PC-3 (cell line): ENCODE data around the gene UNC50. TPM values are rescaled to one million over a fixed set of nuclear protein-coding genes. Genes with fewer than 3 reads are reported as not detected.
A peak's percentile ranks its signal among the peaks of the same experiment; 100 is the strongest.

Source experiments
- ATAC-seq: fragments of 200-7000 bp; cut with Tn5 transposase; 2 replicates; pipeline ENCODE4 v1.9.1; 2020; ENCODE audit warnings: mild to moderate bottlenecking, moderate library complexity
- BruUV-seq: library from RNA; stranded (reverse); fragments of 400-500 nt; replicated peaks from 2 replicates; lab custom pipeline; 2021; lab: Mats Ljungman, UMichigan
- CTCF ChIA-PET: fragments of 300-600 bp; sonication (Branson Sonifier 250); formaldehyde crosslinking; loops from one replicate; lab custom pipeline; 2022; ENCODE audit warnings: antibody characterized with exemption; lab: Charles Lee
- POLR2A ChIA-PET: fragments of 300-600 bp; sonication (Branson Sonifier 250); formaldehyde crosslinking; loops from one replicate; lab custom pipeline; 2022; ENCODE audit warnings: antibody characterized with exemption; ENCODE audit not compliant: unreplicated experiment; lab: Charles Lee
- DNase-seq: peaks from one replicate; pipeline ENCODE4 v3.0.0-alpha.2; 2015
- H2AFZ ChIP-seq: fragments of 300-600 bp; sonication (generic); 2 replicates; pipeline ENCODE4 v1.6.0; 2016; ENCODE audit warnings: antibody characterized with exemption, low read length
- H3F3A ChIP-seq: fragments of 300-600 bp; sonication (generic); one replicate; pipeline ENCODE4 v1.6.0; 2017; ENCODE audit warnings: antibody characterized with exemption, low read length, control low read depth, mild to moderate bottlenecking; ENCODE audit not compliant: unreplicated experiment
- H3K27ac ChIP-seq: fragments of 300-600 bp; sonication (generic); 2 replicates; pipeline ENCODE4 v1.5.1; 2016; ENCODE audit warnings: mild to moderate bottlenecking, low read length
- H3K27me3 ChIP-seq: fragments of 300-600 bp; sonication (generic); 2 replicates; pipeline ENCODE4 v1.6.1; 2016; ENCODE audit warnings: low read length, mixed read lengths
- H3K36me3 ChIP-seq: fragments of 300-600 bp; sonication (generic); 2 replicates; pipeline ENCODE4 v1.6.1; 2016; ENCODE audit warnings: low read depth, mixed run types, low read length, mixed read lengths
- H3K4me1 ChIP-seq: fragments of 300-600 bp; sonication (generic); 2 replicates; pipeline ENCODE4 v1.5.1; 2016; ENCODE audit warnings: low read length; ENCODE audit not compliant: insufficient read depth
- H3K4me2 ChIP-seq: fragments of 300-600 bp; sonication (generic); 2 replicates; pipeline ENCODE4 v1.6.0; 2016; ENCODE audit warnings: low read length
- H3K4me3 ChIP-seq: fragments of 300-600 bp; sonication (generic); 2 replicates; pipeline ENCODE4 v1.5.1; 2016; ENCODE audit warnings: mild to moderate bottlenecking, low read length, mixed read lengths
- H3K79me2 ChIP-seq: fragments of 300-600 bp; sonication (generic); 2 replicates; pipeline ENCODE4 v1.6.1; 2017; ENCODE audit warnings: low read length, mixed read lengths
- H3K9ac ChIP-seq: fragments of 300-600 bp; sonication (generic); 2 replicates; pipeline ENCODE4 v1.6.0; 2016; ENCODE audit warnings: mild to moderate bottlenecking, low read length
- H3K9me2 ChIP-seq: fragments of 300-600 bp; sonication (generic); replicated peaks from 2 replicates; pipeline ENCODE4 v1.6.1; 2016; ENCODE audit warnings: mixed run types, low read length, mixed read lengths
- H3K9me3 ChIP-seq: fragments of 300-600 bp; sonication (generic); 2 replicates; pipeline ENCODE4 v1.6.1; 2016; ENCODE audit warnings: low read length, mixed read lengths
- H4K20me1 ChIP-seq: fragments of 300-600 bp; sonication (generic); 2 replicates; pipeline ENCODE4 v1.6.1; 2016; ENCODE audit warnings: low read length, mixed read lengths
- CTCF ChIP-seq: fragments of 300-600 bp; sonication (generic); conservative IDR thresholded peaks from 2 replicates; pipeline ENCODE4 v1.5.1; 2017; ENCODE audit warnings: antibody characterized with exemption, low read depth, mild to moderate bottlenecking, low read length
- EZH2 ChIP-seq: fragments of 300-600 bp; sonication (generic); IDR thresholded peaks from one replicate; pipeline ENCODE4 v1.6.1; 2017; ENCODE audit warnings: antibody characterized with exemption, mild to moderate bottlenecking, low read length; ENCODE audit not compliant: unreplicated experiment
- EZH2phosphoT487 ChIP-seq: fragments of 300-600 bp; sonication (generic); IDR thresholded peaks from 2 replicates; pipeline ENCODE4 v1.6.1; 2018; ENCODE audit warnings: mild to moderate bottlenecking, antibody characterized with exemption, low read length, borderline replicate concordance
- intact Hi-C: fragments of 100-400 bp; cut with micrococcal nuclease; formaldehyde crosslinking; loops from 2 replicates; pipeline ENCODE4 v1.9.0; 2023
- total RNA-seq: library from RNA; depleted of rRNA; stranded (reverse); fragments of >200 nt; gene quantifications from 2 replicates; pipeline ENCODE4 v1.2.3, GENCODE V29; 2014

The UNC50 gene
- total RNA-seq, 1 experiment from 2014 or later, result 26.0 TPM

- Histone ChIP-seq H3K9me2 (no peaks in the 10 kb centered on the region), H3K27me3 (no peaks in the 10 kb centered on the region), H3K4me1 (peaks cover 16% of the 10 kb centered on the region), H3K79me2 (no peaks in the 10 kb centered on the region), H3K4me3 (no peak overlapping the region), H3K4me2 (peak overlapping the region; percentile 63), H4K20me1 (no peaks in the 10 kb centered on the region), H3K9me3 (no peaks in the 10 kb centered on the region), H3F3A (no peaks in the 10 kb centered on the region), H2AFZ (peak overlapping the region; percentile 56; the same call in 1 of the 2 replicates), H3K36me3 (no peaks in the 10 kb centered on the region), H3K9ac (no peak overlapping the region), H3K27ac (peak overlapping the region; percentile 76)
- ATAC-seq (no peak), DNase-seq (peak; percentile 25)
- intact Hi-C loops, result no loop called here
- no TSS peak for BruUV-seq
- TF ChIP-seq CTCF (no peak), EZH2phosphoT487 (no peak), EZH2 (no peak)
- ChIA-PET CTCF (interaction anchor here (1.0 kb wide), 1 partner anchor 72 kb away, joined by 3 read pairs; no protein-coding TSS in a partner anchor), POLR2A (no interaction called here)
These were observed 48.8 kb upstream of the UNC50 start for GRCh38 chr2:98559581-98559980.

- CTCF ChIA-PET, result interaction anchor here (1.0 kb wide), 1 partner anchor 72 kb away, joined by 3 read pairs; no protein-coding TSS in a partner anchor
- POLR2A ChIA-PET, result no interaction called here
- peak overlapping the region; percentile 66 for H2AFZ ChIP-seq
- DNase-seq (peak; percentile 90), ATAC-seq (peak; percentile 99)
- H3F3A ChIP-seq, result no peaks in the 10 kb centered on the region
- BruUV-seq, result no TSS peak
- H3K4me1 ChIP-seq, result peaks cover 16% of the 10 kb centered on the region
- no peak overlapping the region for H3K4me3 ChIP-seq
- H3K36me3 ChIP-seq, result no peaks in the 10 kb centered on the region
- peak overlapping the region; percentile 63 for H3K4me2 ChIP-seq
- peak overlapping the region; percentile 76 for H3K27ac ChIP-seq
- TF ChIP-seq CTCF (no peak), EZH2 (no peak), EZH2phosphoT487 (no peak)
- no peak overlapping the region for H3K9ac ChIP-seq
- H3K27me3 ChIP-seq, result no peaks in the 10 kb centered on the region
- intact Hi-C loops, result no loop called here
- no peaks in the 10 kb centered on the region for H3K79me2 ChIP-seq
- H3K9me3 ChIP-seq, result no peaks in the 10 kb centered on the region
- no peaks in the 10 kb centered on the region for H4K20me1 ChIP-seq
- H3K9me2 ChIP-seq, result no peaks in the 10 kb centered on the region
These were observed 48.1 kb upstream of the UNC50 start for GRCh38 chr2:98560256-98560771.

- no peak overlapping the region for H3K4me2 ChIP-seq
These were observed 47.4 kb upstream of the UNC50 start for GRCh38 chr2:98561018-98561417.

More at GRCh38 chr2:98561018-98561417, 47.4 kb upstream of the UNC50 start:
- ChIA-PET POLR2A (no interaction called here), CTCF (no interaction called here)
- H4K20me1 ChIP-seq, result no peaks in the 10 kb centered on the region
- H3K27ac ChIP-seq, result no peak overlapping the region
- no TSS peak for BruUV-seq
- H3K27me3 ChIP-seq, result no peaks in the 10 kb centered on the region
- no peaks in the 10 kb centered on the region for H3K9me3 ChIP-seq
- no peak overlapping the region for H3K9ac ChIP-seq
- no peaks in the 10 kb centered on the region for H3K79me2 ChIP-seq
- no peak for ATAC-seq
- TF ChIP-seq EZH2phosphoT487, result no peak
- TF ChIP-seq EZH2, result no peak
- no peak for TF ChIP-seq CTCF
- peaks cover 16% of the 10 kb centered on the region for H3K4me1 ChIP-seq
- intact Hi-C loops, result no loop called here
- H3K36me3 ChIP-seq, result no peaks in the 10 kb centered on the region
- no peak for DNase-seq
- H3K4me3 ChIP-seq, result no peak overlapping the region
- no peaks in the 10 kb centered on the region for H3K9me2 ChIP-seq
- H3F3A ChIP-seq, result no peaks in the 10 kb centered on the region
- H2AFZ ChIP-seq, result no peak overlapping the region
